GM18505 (cell line): ENCODE results near the gene ADAMTS15.
A peak's percentile ranks its signal among the peaks of the same experiment; 100 is the strongest.
"Not testable (repeated sequence)": the region's sequence is repeated elsewhere in the genome, so short reads cannot be mapped to it uniquely, and the experiment has no call there.

ENCODE experiments used
- ATAC-seq: cut with Tn5 transposase; IDR thresholded peaks from one replicate; pipeline ENCODE4 v1.9.1; 2021; ENCODE audit not compliant: unreplicated experiment
- POLR2A ChIP-seq: IDR thresholded peaks from 4 replicates; pipeline ENCODE4 v1.6.1; 2011; ENCODE audit warnings: borderline replicate concordance; ENCODE audit not compliant: insufficient read depth, insufficient read length; ENCODE audit errors: extremely low read depth

Gene ADAMTS15

GRCh38 chr11:130434521-130435223 lies 13.8 kb upstream of the ADAMTS15 start:
- TF ChIP-seq POLR2A = no peak
- ATAC-seq = peak; percentile 88

GRCh38 chr11:130435671-130436070 lies 12.8 kb upstream of the ADAMTS15 start:
- no peak for TF ChIP-seq POLR2A

GRCh38 chr11:130436171-130436570 lies 12.3 kb upstream of the ADAMTS15 start:
- ATAC-seq = no peak

More at GRCh38 chr11:130435671-130436070, 12.8 kb upstream of the ADAMTS15 start:
- no peak for ATAC-seq

GRCh38 chr11:130437848-130438247 lies 10.6 kb upstream of the ADAMTS15 start:
- ATAC-seq = no peak
- no peak for TF ChIP-seq POLR2A

More at GRCh38 chr11:130436171-130436570, 12.3 kb upstream of the ADAMTS15 start:
- TF ChIP-seq POLR2A = no peak

GRCh38 chr11:130438401-130439159 lies 9.9 kb upstream of the ADAMTS15 start:
- not testable (repeated sequence) for ATAC-seq

- no peak for ATAC-seq
- no peak for TF ChIP-seq POLR2A
Measured at GRCh38 chr11:130439160-130439519, 9.3 kb upstream of the ADAMTS15 start.

GRCh38 chr11:130439876-130440275 lies 8.6 kb upstream of the ADAMTS15 start:
- no peak for ATAC-seq

GRCh38 chr11:130441719-130442118 lies 6.7 kb upstream of the ADAMTS15 start:
- TF ChIP-seq POLR2A = no peak
- ATAC-seq = no peak

More at GRCh38 chr11:130439876-130440275, 8.6 kb upstream of the ADAMTS15 start:
- no peak for TF ChIP-seq POLR2A

GRCh38 chr11:130442737-130443136 lies 5.7 kb upstream of the ADAMTS15 start:
- TF ChIP-seq POLR2A = no peak

GRCh38 chr11:130445788-130446187 lies 2.7 kb upstream of the ADAMTS15 start:
- ATAC-seq = no peak
- no peak for TF ChIP-seq POLR2A

More at GRCh38 chr11:130442737-130443136, 5.7 kb upstream of the ADAMTS15 start:
- ATAC-seq = no peak

GRCh38 chr11:130448039-130448415 lies 418 bp upstream of the ADAMTS15 start:
- no peak for ATAC-seq
- TF ChIP-seq POLR2A = no peak

- no peak for TF ChIP-seq POLR2A
- ATAC-seq = no peak
Measured at GRCh38 chr11:130449310-130449990, 1.0 kb downstream of the ADAMTS15 start.

GRCh38 chr11:130449996-130450769 lies 1.7 kb downstream of the ADAMTS15 start:
- ATAC-seq = no peak

More at GRCh38 chr11:130449996-130450769, 1.7 kb downstream of the ADAMTS15 start:
- no peak for TF ChIP-seq POLR2A
